NCI-H2196 treated with DMSO at 0.1 percent for 48 hours (cell line): ENCODE data around the gene AFG3L2.
A peak's percentile ranks its signal among the peaks of the same experiment; 100 is the strongest.

Experiments
- DNase-seq: peaks from one replicate; lab custom pipeline; 2025; ENCODE audit not compliant: unreplicated experiment; lab: John Stamatoyannopoulos, UW

AFG3L2 gene

DNA sequence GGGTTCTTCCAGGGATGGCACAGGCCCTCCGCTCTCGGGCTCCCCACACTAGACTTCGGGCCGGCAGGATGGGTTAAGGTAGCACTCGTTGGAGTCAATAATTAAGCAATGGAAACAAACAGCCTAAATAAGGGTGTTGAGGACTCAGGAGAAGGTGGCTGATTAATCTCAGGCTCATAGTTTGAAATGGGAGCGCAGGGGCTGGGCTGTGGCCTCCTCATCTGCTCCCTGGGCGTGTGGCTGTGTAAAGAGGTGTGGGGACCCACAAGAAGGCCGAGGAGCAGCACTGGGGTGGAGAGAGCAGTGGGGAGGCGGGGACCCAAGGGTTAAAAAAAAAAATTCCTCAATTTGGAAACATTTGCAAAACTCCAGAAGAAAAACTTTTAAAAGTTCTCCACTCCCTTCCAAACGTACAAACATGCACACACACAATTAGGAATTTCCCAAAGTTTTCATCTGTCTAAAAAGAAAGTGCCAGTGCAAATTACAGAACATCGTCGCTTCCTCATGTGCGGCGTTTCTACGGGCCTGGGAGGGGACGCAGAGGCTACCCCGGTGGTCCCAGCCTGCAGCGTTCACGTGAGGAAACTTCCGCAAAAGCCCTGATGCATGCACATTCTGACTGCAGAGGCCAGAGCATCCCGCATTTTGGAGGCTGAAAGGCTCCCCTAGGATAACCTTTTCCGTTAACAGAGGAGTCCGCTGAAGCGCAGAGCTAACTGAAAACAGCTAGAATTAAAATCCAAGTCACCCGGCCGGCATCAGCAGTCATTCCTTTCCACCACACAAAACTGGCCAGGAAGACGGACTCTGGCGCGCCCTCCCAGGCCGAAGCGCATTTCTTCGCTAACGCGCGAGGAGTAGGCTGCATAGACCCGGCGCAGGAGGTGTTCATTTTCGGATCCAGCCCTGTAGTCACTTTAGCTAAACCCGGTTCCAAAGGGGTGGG, 70.0 kb downstream of the AFG3L2 start:
- DNase-seq = no peak

DNA sequence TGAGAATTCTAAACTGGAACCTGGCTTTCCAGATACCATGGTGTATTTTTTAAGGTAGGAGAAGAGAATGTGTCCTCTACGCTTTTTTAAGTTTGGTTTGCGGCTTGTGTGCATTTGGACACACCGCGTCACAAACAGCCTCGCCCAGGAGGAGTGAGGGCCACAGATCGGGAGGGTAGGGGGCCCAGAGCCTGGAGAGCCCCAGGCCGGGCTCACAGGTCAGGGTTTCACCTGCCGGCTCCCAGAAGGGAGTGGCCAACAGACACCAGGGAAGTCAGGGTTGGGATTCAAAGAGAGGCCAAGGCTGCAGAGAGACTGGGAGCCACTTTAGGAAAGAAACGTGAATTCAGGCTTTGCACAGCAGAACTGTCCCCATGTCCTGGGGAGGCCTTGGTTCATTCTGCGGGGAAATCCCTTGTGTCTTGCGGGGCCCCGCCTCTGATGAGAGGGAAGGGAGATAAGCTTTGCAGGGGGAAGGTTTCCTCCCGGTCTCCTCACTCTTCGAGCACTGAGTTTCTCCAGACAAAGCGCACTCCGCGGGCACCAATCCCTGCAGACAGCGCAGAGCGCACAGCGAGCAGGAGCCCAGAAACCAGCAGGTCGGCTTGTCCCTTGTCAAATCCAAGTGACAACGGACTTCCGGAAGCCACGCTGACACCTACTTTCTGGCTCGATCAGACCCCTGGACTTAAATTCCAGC, 70.9 kb downstream of the AFG3L2 start:
- no peak for DNase-seq

DNA sequence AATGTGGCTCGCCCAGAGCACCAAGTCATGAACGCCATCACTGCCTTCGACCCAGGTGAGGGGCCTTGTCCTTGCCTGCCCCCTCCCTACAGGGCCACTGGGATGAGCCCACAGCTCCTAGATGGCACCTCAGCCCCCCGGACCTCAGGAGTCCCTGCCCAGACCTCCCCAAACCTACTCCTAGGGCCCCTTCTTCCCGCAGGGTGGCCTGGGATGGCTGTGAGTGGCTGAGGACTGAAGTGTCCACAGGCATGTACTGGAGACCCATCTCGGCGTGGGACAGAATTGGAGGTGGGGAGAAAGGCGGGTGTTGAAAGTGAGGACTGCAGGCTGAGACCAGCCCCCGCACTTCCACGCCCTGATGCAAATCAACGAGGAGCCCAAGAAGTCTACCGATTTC, 71.8 kb downstream of the AFG3L2 start:
- no peak for DNase-seq

DNA sequence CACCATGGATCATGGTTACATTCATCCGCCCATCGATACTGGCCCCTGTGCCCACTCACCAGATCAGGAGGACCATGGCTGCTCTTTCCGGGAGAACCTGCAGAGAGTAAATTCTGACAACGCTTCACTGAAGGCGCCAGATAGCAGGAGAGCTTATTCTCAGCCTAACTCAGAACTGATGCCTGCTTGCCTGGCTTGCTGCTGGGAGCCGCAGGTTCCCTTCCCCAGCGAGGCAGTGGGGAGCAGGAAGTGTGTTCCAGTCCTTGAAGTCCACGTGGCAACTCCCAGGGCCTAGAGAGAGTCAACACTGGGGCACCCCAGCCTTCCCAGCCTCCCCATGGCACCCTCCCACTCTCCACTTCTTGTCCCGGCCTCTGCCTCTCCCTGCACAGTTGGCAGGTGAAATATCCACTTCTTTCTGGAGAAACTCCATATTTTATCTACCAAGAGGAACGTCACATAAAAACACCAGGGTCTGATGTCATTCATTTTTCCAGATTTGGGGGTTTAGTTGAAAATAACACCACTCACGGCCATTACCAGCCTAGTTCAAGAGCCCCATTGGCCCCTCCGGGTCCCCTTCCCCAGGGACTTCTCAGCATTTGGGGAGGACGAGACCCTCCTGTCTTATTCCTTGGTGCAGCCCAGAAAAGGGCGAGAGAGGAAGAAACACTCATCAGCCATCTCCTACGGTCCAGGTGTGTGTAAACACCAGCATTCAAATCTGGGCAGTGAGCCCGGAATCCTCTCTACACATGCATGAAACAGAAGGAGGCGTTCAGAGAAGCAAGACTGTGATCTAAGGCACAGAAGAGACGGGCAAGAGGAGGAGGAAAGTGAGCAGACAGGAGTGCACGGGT, 72.4 kb downstream of the AFG3L2 start:
- DNase-seq = peak; percentile 80

DNA sequence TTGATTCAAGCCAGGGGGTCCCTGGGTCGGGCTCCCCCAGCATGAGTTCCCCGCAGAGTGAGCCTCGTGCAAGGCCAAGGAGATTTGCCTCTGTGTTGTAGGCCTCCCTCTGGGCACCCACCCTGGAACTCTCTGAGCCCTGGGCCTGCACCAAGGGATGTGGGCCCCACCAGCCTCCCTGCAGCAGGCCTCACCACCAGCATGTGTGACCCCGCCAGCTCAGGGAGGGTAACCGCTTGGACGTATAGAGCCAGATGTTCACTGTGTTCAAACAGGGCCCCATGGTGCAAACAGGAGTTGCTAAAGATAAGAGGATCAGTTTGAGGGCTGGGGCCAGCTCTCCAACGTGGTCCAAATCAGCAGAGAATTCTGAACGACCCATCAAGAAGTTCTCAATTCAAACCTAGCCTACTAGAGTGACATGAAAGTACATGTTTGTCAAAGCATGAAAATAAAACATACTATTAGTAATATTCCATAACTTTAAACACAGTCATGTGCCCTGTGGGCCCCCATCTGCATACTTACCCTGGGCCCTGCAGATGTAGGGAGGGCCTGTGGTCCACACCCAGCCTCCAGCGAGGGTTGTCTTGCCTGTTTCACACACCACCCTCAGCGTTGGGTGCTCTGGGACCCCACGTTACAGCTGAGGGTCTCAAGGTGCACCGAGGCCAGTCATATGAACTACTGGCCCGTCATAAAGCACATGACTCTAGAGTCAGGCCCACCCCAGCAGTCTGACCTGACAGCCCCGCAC, 74.5 kb downstream of the AFG3L2 start:
- no peak for DNase-seq

DNA sequence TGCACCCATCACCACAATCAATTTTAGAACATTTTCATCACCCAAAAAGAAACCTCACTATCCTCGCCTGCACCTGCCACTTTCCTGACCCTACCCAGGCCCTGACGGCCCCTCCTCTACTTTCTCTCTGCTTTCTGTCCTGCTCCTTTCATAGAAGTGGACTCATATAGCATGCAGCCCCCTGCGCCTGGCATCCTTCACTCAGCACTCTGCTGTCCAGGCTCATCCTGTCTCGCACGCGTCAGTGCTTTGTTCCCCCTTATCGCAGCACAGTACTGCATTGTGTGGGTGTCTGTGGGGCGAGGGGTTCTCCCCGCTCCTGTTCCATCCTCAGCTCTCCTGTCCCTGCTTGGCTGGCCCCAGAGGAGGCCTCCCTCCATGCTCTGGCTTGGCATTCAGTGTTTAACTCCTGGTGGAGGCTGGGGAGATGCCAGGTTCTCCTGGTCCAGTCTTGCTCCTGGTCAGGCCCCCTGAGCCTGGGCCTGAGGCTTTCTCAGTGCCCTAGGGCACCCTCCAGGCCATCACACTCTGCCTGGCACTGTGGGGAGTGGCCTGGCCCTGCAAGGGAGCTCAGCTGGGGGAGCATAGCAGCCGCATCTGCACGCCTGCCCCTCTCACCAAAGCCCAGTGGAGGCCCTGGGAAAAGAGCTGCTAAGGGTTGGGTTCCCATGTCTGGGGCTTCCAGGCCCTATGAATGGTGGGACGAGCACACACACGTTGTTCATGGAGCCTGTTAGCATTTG, 75.6 kb downstream of the AFG3L2 start:
- DNase-seq = no peak

DNA sequence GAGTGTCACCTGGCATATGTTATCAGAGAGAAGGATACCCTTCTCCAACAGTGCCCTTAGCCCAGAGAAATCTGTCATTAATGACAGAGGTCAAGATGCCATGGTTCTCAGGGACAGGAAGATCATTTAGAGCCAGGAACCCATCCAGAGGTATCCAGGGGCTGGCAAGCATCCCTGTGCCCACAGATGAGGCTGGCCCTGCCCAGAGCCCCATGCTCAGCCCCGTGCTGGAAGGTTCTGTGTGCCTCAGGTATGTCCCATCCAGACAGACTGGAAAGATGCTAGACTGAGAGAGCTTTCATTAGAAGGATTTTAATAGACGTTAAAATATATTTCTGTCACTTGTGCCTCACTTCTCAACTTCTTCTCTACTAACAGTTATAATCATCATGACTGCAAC, 77.2 kb downstream of the AFG3L2 start:
- no peak for DNase-seq

DNA sequence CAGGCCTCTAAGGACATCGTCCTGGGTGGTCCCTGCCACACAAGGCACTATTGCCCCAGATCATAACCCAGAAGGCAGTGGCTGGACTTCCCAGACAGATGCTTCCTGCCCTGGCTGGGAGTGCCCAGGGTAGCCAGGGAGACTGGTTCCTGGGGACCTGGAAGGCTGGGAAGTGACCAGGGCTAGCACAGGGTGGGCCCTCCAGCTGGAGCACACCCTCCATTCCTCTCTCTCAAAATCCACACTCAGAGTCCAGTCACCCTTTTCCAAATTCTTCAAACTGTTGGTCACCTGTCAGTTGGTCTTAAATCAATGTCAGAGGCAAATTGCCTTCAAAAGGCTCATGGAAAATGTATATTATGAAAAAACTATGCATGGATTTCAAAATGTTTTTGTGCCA, 80.6 kb downstream of the AFG3L2 start:
- no peak for DNase-seq

DNA sequence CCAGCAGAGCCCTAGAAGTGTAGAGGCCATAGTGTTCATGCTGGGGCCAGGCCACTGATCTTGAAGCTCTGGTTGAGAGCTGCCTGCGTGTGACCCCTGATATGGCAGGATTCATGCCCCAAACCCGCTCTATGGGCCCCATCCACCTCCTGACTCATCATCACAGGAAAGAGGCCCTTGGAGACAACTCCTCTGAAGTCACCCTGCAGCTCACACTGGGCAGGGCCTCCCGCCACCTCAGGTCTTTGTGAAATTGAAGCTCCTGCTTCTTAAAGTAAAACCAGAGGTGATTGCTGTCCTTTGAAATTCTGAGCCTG, 81.0 kb downstream of the AFG3L2 start:
- no peak for DNase-seq

DNA sequence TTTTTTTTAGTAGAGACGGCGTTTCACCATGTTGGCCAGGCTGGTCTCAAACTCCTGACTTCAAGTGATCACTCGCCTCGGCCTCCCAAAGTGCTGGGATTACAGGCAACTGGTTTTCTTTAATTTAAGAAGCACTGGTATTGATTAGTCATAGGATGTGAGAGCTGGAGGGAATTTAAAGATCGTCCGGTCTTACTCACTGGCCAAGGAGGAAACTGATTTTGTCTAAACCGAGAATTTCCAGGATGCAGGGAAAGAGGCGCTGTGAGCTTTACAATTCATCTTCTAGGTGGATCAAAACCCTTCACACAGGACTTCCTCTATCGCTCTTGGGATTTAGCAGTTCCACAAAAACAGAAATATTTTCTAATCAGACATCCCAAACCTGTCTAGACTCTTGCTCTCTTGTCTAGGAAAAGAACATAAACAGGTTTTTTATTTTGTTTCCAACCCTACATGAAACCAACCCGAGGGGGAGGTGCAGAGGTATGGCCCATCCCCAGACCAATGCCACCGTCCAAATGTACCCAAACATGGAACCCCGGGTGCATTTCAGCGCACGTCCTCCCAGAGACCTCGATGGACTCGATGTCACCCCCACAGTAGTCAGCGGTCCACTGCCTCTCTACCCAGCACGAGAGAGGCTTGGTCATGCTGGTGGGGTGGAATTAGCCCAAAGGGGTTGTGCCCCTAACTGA, 81.5 kb downstream of the AFG3L2 start:
- DNase-seq = no peak

DNA sequence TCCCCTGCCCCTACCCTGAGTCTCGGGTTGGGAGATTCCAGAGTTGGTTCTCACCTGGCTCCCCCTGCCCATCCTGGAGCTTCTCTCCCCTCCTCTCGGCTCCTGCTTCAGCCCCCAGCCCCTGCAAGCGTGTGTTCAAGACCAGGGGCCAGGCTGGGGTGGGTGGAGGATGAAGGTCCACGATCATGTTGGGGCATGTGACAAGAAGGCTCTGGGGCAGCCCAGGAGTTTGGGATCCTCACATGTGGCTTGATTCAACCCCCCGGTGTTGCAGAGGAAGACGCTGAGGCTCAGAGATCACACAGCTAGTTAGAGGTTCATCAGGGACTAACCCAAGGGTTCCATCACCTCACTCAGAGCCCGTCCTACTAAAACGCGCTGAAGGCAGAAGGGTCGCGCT, 83.2 kb downstream of the AFG3L2 start:
- DNase-seq = no peak

DNA sequence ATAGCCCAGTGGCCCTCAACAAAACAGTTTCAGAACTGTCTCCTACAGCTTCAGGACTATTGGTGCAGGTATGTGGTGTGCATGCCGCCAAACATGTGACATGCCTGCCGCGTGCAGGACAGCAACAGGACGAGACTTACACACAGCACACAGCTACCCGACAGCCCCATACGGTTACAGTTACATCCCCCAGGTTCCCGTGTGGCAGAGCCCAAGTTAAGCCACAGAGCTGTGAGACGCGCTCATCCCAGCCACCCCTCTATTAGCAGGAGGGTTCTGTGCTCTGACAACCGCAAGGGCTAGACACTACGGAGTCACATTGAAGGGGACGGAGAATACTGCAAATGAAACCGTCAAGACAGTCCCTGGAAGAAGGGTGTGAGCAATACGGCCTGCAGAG, 85.3 kb downstream of the AFG3L2 start:
- DNase-seq = no peak

DNA sequence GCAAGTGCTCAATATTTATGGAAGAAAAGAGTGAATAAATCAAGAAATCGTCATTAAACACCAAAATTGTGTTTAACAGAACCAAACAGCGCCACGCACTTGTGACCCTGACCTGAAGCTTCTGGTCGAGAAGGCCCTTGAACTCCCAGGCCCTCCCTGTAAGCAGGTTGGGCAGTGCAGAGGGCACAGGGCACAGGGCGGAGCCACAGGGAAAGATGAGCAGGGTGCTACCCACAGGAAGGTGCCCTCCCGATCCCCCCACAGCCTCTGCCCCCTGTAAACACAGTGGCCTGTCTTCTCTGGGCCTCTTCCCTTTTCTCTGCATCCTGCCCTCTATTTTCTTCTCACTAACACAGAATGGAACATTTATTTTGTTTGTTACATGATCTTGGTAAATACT, 85.9 kb downstream of the AFG3L2 start:
- no peak for DNase-seq

DNA sequence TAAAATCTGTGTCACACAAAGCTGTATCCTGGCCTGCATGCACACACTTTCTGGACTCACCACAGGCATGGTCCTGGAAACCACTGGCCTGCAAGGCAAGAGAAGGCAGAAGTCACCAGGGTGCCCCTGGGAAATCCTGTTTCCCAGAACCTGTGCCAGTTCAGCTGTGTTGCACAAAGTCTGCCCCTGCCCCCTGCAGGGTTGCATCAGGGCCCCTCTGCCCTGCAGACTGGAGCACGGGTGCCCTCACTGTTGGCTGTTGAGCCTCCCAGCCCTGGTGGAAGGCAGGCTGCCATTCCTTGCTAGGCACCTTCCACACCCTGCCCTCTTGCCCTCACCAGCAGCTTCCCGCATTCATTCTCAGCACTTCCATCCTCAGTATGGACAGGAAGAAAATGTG, 86.9 kb downstream of the AFG3L2 start:
- no peak for DNase-seq

DNA sequence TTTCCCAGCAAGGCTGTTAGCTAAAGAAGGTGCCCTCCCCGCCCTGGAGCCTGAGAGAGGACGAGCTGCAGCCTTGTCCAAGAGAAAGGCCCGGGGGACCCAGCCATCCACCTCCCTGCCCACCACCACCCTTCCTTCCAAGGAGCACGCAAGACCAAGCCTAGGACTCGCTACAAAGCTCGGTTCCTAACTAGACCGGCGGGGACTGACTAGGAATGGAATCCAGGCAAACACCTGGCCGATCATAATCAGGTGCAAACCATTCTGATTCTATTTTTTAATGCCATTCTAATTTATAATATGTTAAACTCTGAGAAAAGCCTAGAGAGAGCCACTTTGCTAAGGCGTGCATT, 88.6 kb downstream of the AFG3L2 start:
- DNase-seq = no peak

DNA sequence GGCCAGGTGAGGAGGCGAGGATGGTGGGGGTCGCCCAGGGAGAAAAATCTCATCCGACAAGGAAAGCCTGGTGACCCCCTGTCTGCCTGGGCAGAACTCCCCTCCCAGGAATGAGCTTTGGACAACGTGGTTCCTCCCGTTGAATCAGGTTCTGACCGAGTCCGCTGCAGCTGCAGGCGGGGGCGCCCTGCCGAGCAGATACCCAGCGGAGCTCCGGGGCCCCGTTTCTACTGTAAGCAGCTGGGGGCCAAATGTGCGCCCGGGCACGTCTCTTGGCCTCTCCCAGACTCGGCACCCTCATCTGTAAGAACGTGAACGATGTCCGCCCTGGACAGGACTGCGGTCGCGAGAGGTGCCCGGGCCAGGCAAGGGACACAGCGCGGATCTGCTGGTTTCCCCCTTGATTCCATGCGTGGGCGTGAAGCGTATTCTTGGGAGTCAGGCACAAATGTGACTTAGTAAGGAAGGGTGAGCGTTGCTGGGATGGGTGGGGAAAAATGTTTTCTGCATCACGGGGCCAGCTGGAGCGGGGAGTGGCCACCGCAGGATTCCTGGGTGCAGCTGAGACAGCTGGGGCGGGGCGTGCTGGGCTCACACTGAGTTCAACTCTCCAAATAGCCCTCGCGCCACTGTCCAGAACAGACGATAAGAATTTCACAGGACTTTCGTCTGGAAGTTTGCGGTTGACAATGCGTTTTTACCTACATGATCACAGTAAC, 89.2 kb downstream of the AFG3L2 start:
- no peak for DNase-seq

DNA sequence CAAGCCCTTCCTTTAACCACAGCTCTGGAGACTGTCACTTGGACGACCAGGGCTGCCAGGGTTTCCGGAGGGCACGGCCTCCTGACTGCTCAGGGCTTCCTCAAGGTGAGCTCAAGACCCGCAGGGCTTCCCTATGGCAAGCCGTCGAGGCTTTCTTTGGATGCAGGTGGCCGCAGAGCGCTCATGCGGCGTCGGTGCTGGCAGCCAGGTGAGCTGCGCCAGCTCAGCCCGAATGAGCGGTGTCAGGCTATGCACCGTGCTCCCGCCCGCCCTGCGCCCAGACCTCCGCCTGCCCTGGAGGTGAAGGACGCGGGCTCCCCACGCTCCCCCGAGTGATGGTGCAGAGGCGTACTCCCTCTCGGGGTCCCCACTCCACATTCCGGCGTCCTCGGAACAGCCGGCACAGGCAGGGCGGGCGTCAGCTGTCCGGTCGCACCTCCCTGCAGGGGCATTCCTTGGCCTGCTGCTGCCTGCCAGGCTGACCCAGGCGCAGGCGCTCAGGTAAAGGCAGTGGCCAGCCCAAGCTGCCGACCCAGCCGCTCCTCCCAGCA, 89.8 kb downstream of the AFG3L2 start:
- no peak for DNase-seq

DNA sequence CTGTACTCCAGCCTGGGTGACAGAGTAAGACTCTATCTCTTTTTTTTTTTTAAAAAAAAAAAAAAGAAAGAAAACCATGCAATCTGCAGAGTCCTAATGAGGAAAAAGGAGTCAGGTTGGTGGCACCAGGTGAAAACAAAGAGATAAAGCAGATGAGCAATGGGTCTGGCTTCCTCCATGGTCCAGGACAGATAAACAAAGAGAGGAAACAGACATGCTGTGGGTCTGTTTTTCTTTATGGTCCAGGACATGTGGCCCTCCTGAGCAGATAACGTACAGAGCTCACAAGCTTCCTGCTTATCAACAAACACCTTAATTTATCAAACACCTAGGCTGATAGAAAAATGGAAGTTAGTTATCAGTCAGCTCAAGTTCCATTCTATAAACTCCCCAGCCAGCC, 93.4 kb downstream of the AFG3L2 start:
- DNase-seq = no peak

DNA sequence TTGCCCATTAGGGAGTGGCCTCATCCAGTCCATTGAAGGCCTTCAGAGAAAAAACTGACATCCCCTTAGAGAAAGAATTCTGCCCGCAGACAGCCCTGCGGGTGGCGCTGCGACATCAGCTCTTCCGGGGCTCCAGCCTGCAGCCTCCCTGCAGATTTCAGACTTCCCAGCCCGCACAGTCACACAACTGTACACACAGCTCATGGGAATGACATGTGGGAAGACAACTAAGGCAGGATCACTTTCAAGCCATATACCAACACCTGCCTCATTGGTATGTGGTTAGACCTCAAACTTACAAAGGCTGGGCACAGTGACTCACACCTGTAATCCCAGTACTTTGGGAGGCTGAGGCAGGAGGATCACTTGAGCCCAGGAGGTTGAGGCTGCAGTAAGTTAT, 93.8 kb downstream of the AFG3L2 start:
- DNase-seq = no peak
